Activated CD4-positive, alpha-beta T cell treated with anti-CD3 and anti-CD28 coated beads, Interleukin-2, amount 10 ng/mL, durations not matched to agents 7 days and 5 days (primary cell): ENCODE measurements around the gene OXTR. TPM values are rescaled to one million over a fixed set of nuclear protein-coding genes. Genes with fewer than 3 reads are reported as not detected.
"Not testable (repeated sequence)": the region's sequence is repeated elsewhere in the genome, so short reads cannot be mapped to it uniquely, and the experiment has no call there.

Source experiments
- CTCF ChIA-PET: fragments of 350-600 bp; sonication (Branson Sonifier 250); formaldehyde crosslinking; loops from one replicate; lab custom pipeline; 2021; ENCODE audit warnings: antibody characterized with exemption; lab: Charles Lee
- POLR2A ChIA-PET: fragments of 350-600 bp; sonication (Branson Sonifier 250); formaldehyde crosslinking; loops from one replicate; lab custom pipeline; 2021; ENCODE audit warnings: antibody characterized with exemption; lab: Charles Lee
- DNase-seq: peaks from one replicate; pipeline ENCODE4 v3.0.0-alpha.2; 2020
- H3K27ac Mint-ChIP-seq: one replicate; pipeline ENCODE4 v1.8.0; 2021; ENCODE audit warnings: mild to moderate bottlenecking, moderate library complexity, mixed read lengths
- H3K27me3 Mint-ChIP-seq: one replicate; pipeline ENCODE4 v1.8.0; 2021; ENCODE audit warnings: mixed read lengths
- H3K36me3 Mint-ChIP-seq: one replicate; pipeline ENCODE4 v1.8.0; 2021; ENCODE audit warnings: low read depth, mixed read lengths
- H3K4me1 Mint-ChIP-seq: one replicate; pipeline ENCODE4 v1.8.0; 2021; ENCODE audit warnings: mixed read lengths
- H3K4me3 Mint-ChIP-seq: one replicate; pipeline ENCODE4 v1.8.0; 2021; ENCODE audit warnings: mild to moderate bottlenecking, moderate library complexity, mixed read lengths
- H3K9me3 Mint-ChIP-seq: one replicate; pipeline ENCODE4 v1.8.0; 2021; ENCODE audit warnings: mixed read lengths
- total RNA-seq, 2 experiments: library from RNA; stranded (reverse); gene quantifications; one replicate each; pipeline ENCODE4 v1.2.3, GENCODE V29; 2021

Gene OXTR
- total RNA-seq, 2 experiments from 2014 or later = 0.65 to 0.82 TPM

- H3K9me3 Mint-ChIP-seq = no peaks in the 10 kb centered on the region
- H3K27me3 Mint-ChIP-seq = no peaks in the 10 kb centered on the region
- POLR2A ChIA-PET = no interaction called here
- no peak overlapping the region for H3K27ac Mint-ChIP-seq
- H3K4me1 Mint-ChIP-seq = no peaks in the 10 kb centered on the region
- no peaks in the 10 kb centered on the region for H3K36me3 Mint-ChIP-seq
- CTCF ChIA-PET = interaction anchor here (1.0 kb wide), 1 partner anchor 13 kb away, joined by 3 read pairs; no protein-coding TSS in a partner anchor
- DNase-seq = no peak
- no peak overlapping the region for H3K4me3 Mint-ChIP-seq
Observed at GRCh38 chr3:8732413-8732812, 37.0 kb downstream of the OXTR start.

- H3K27me3 Mint-ChIP-seq = no peaks in the 10 kb centered on the region
- no peak overlapping the region for H3K27ac Mint-ChIP-seq
- ChIA-PET POLR2A (no interaction called here), CTCF (no interaction called here)
- peaks cover 3% of the 10 kb centered on the region for H3K9me3 Mint-ChIP-seq
- no peak overlapping the region for H3K4me3 Mint-ChIP-seq
- H3K4me1 Mint-ChIP-seq = no peaks in the 10 kb centered on the region
- no peak for DNase-seq
- H3K36me3 Mint-ChIP-seq = no peaks in the 10 kb centered on the region
Observed at GRCh38 chr3:8730656-8731055, 38.8 kb downstream of the OXTR start.

- no peak for DNase-seq
- ChIA-PET CTCF (interaction anchor here (1.0 kb wide), 1 partner anchor 16 kb away, joined by 3 read pairs; no protein-coding TSS in a partner anchor), POLR2A (no interaction called here)
- no peak overlapping the region for H3K4me3 Mint-ChIP-seq
- no peak overlapping the region for H3K27ac Mint-ChIP-seq
- peaks cover 3% of the 10 kb centered on the region for H3K9me3 Mint-ChIP-seq
- H3K4me1 Mint-ChIP-seq = no peaks in the 10 kb centered on the region
- no peaks in the 10 kb centered on the region for H3K36me3 Mint-ChIP-seq
- H3K27me3 Mint-ChIP-seq = peaks cover 3% of the 10 kb centered on the region
Observed at GRCh38 chr3:8729479-8729878, 39.9 kb downstream of the OXTR start.

GRCh38 chr3:8727605-8728512 lies 41.6 kb downstream of the OXTR start:
- no peak for DNase-seq
- Mint-ChIP-seq H3K4me3 (no peak overlapping the region), H3K27ac (no peak overlapping the region), H3K4me1 (no peaks in the 10 kb centered on the region), H3K9me3 (peaks cover 3% of the 10 kb centered on the region), H3K27me3 (peaks cover 3% of the 10 kb centered on the region), H3K36me3 (no peaks in the 10 kb centered on the region)
- ChIA-PET POLR2A (no interaction called here), CTCF (no interaction called here)

GRCh38 chr3:8724108-8724752 lies 45.2 kb downstream of the OXTR start:
- DNase-seq = no peak
- Mint-ChIP-seq H3K4me1 (no peaks in the 10 kb centered on the region), H3K27ac (no peak overlapping the region), H3K9me3 (peaks cover 3% of the 10 kb centered on the region), H3K27me3 (peaks cover 3% of the 10 kb centered on the region), H3K4me3 (no peak overlapping the region), H3K36me3 (no peaks in the 10 kb centered on the region)
- ChIA-PET POLR2A (no interaction called here), CTCF (interaction anchor here (1.0 kb wide), 1 partner anchor 54 kb away, joined by 3 read pairs; no protein-coding TSS in a partner anchor)

- ChIA-PET CTCF (no interaction called here), POLR2A (no interaction called here)
- H3K9me3 Mint-ChIP-seq = peaks cover 3% of the 10 kb centered on the region
- peaks cover 3% of the 10 kb centered on the region for H3K27me3 Mint-ChIP-seq
- no peak overlapping the region for H3K27ac Mint-ChIP-seq
- no peak overlapping the region for H3K4me3 Mint-ChIP-seq
- H3K36me3 Mint-ChIP-seq = no peaks in the 10 kb centered on the region
- H3K4me1 Mint-ChIP-seq = no peaks in the 10 kb centered on the region
- no peak for DNase-seq
Observed at GRCh38 chr3:8723612-8724011, 45.8 kb downstream of the OXTR start.

GRCh38 chr3:8722808-8723207 lies 46.6 kb downstream of the OXTR start:
- Mint-ChIP-seq H3K4me1 (no peaks in the 10 kb centered on the region), H3K9me3 (peaks cover 3% of the 10 kb centered on the region), H3K27ac (no peak overlapping the region), H3K36me3 (no peaks in the 10 kb centered on the region), H3K27me3 (peaks cover 3% of the 10 kb centered on the region), H3K4me3 (no peak overlapping the region)
- no peak for DNase-seq
- POLR2A ChIA-PET = no interaction called here
- CTCF ChIA-PET = no interaction called here

- H3K36me3 Mint-ChIP-seq, H3K27ac Mint-ChIP-seq, H3K4me1 Mint-ChIP-seq, DNase-seq, POLR2A ChIA-PET, H3K27me3 Mint-ChIP-seq, H3K9me3 Mint-ChIP-seq, CTCF ChIA-PET, H3K4me3 Mint-ChIP-seq: not testable (repeated sequence)
Observed at GRCh38 chr3:8715757-8716156, 53.7 kb downstream of the OXTR start.

GRCh38 chr3:8713901-8714759 lies 55.3 kb downstream of the OXTR start:
- H3K4me3 Mint-ChIP-seq = no peak overlapping the region
- H3K36me3 Mint-ChIP-seq = no peaks in the 10 kb centered on the region
- POLR2A ChIA-PET = no interaction called here
- no peaks in the 10 kb centered on the region for H3K27me3 Mint-ChIP-seq
- no peak for DNase-seq
- no peaks in the 10 kb centered on the region for H3K9me3 Mint-ChIP-seq
- no peak overlapping the region for H3K27ac Mint-ChIP-seq
- no peaks in the 10 kb centered on the region for H3K4me1 Mint-ChIP-seq
- CTCF ChIA-PET = interaction anchor here (1.4 kb wide), 1 partner anchor 15 kb away, joined by 3 read pairs; no protein-coding TSS in a partner anchor

GRCh38 chr3:8712908-8713255 lies 56.5 kb downstream of the OXTR start:
- no peaks in the 10 kb centered on the region for H3K27me3 Mint-ChIP-seq
- H3K27ac Mint-ChIP-seq = no peak overlapping the region
- CTCF ChIA-PET = interaction anchor here (0.6 to 1.4 kb wide), 2 partner anchors 16 to 1510 kb away, joined by 3 to 4 read pairs; no protein-coding TSS in a partner anchor
- H3K9me3 Mint-ChIP-seq = no peaks in the 10 kb centered on the region
- DNase-seq = no peak
- no peaks in the 10 kb centered on the region for H3K36me3 Mint-ChIP-seq
- H3K4me1 Mint-ChIP-seq = no peaks in the 10 kb centered on the region
- POLR2A ChIA-PET = no interaction called here
- no peak overlapping the region for H3K4me3 Mint-ChIP-seq

GRCh38 chr3:8712045-8712907 lies 57.1 kb downstream of the OXTR start:
- ChIA-PET CTCF (interaction anchor here (0.6 kb wide), 1 partner anchor 1510 kb away, joined by 4 read pairs; no protein-coding TSS in a partner anchor), POLR2A (no interaction called here)
- Mint-ChIP-seq H3K27me3 (no peaks in the 10 kb centered on the region), H3K27ac (no peak overlapping the region), H3K4me3 (no peak overlapping the region), H3K4me1 (no peaks in the 10 kb centered on the region), H3K36me3 (no peaks in the 10 kb centered on the region), H3K9me3 (no peaks in the 10 kb centered on the region)
- no peak for DNase-seq
